Suppressor macrophage treated with lipopolysaccharide for 4 hours (primary cell): ENCODE measurements around the gene TAF11L7.
"Not testable (repeated sequence)": the region's sequence is repeated elsewhere in the genome, so short reads cannot be mapped to it uniquely, and the experiment has no call there.

Source experiments
- DNase-seq: peaks from one replicate; pipeline ENCODE4 v3.0.0-alpha.2; 2020

The TAF11L7 gene

GRCh38 chr5:17585658-17586057 is at the start of gene TAF11L7:
TSS of gene TAF11L7 (minus strand) at chr5:17585758.
- DNase-seq: not testable (repeated sequence)

GRCh38 chr5:17634160-17634559 is 48.6 kb upstream of the TAF11L7 start, which contains the start of gene TAF11L14:
TSS of gene TAF11L14 (plus strand) at chr5:17634460.
- no peak for DNase-seq

DNA sequence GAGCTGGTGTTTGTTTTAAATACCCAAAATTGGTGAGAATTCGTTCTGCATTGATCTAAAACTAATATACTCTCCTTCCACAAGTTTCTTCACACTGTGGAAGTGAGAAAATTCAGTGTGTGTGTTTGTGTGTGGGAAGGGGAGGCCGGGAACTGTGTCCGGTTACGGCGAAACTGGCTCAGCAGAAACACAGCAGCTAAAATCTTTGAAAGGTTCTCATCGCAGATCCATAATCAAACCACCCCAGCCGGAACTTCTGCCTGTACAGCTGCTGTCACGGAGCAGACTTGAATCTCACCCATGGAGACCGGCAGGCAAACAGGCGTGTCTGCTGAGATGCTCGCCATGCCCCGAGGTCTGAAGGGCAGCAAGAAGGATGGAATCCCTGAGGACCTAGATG is 46.2 kb upstream of the TAF11L7 start, which contains the start of gene TAF11L13:
TSS of gene TAF11L13 (plus strand) at position 301 of the 400 bp plus-strand sequence.
- DNase-seq: not testable (repeated sequence)

DNA sequence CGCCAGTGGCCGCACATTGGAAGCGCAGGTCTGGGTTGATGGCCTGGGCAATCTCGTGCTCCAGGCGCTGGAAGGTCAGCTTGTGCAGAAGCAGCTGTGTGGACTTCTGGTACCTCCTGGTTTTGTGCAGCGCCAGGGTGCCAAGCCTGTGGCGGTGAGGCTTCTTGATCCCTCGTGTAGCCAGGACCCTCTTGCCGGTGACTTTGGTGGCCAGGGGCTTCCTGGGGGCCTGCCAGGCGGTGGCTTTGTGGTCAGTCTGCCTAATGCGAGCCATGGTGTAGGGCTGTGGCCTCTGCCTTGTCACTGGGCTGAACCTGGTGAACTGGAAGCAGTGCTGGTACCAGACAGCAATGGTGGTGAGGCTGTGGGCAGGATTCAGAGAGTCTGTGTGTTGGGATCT is 40.1 kb upstream of the TAF11L7 start:
- DNase-seq: no peak

- DNase-seq: no peak
These were observed 35.1 kb upstream of the TAF11L7 start for GRCh38 chr5:17620627-17621026.

DNA sequence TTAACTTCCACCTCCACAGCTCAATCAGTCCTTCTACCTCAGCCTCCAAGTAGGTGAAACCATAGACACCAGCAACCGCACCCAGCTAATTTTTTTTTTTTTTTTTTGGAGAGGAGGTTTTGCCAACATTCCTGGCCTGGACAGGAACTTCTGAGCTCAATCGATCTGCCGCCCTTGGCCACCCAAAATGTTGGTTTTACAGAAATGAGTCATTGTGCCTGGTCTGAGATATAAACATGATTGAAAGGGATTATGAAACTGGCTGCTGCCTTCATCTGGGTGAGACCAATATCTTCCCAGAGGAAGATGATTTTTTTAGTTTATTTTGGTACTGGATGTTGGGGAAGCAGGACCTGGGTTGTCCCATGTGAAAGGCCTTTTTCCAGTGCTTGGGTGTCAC is 33.8 kb upstream of the TAF11L7 start:
- DNase-seq: no peak

DNA sequence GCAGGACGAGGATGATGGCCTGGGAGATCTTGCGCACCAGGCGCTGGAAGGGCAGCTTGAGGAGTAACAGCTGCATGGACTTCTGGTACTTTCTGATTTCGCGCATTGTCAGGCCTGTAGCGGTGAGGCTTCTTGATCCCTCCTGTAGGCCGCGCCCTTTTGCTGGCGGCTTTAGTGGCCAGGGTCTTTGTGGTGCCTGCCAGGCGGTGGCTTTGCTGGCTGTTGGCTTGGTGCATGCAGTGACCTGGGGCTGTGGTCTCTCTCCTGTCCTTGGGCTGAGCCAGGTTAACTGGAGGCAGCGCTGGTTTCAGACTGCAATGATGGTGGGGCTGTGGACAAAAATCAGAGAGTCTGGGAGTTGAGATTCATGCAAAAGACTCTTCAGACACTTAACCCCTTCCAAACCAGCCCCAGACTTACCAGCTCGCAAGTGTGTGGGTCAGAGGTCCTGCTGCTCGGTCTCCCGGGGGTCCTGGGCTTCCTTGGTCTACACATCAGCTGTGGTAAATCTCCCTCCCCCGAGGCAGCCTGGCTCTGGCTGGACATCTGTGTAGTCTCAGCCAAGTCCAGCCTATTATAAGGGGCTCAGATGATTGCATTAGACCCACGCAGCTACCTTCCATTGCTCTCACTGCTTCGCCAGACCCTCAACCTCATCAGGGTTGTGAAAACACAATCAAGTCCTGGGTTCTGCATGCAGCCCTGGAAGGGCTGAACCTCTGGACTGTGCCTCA is 29.5 kb upstream of the TAF11L7 start:
- no peak for DNase-seq

DNA sequence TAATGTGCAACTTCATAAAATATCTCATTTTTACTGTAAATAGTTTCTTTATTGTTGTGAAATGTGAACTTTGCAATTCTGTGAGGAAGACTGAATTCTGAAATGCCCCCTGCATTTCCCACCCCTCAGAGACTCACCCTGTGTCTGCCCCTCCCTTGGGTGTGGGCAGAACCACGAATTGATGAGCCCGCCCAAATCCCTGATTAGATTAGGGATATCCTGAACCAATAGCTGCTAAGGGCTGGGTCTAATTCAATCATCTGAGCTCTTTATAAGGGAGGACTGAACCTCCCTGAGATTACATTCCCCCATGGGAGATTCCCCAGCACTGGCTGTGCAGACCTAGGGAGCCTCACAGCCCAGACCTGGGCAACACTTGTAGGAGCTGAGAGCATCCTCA is 24.5 kb upstream of the TAF11L7 start, which contains the start of gene TAF11L12:
TSS of gene TAF11L12 (plus strand) at position 301 of the 400 bp plus-strand sequence.
- DNase-seq: not testable (repeated sequence)

- not testable (repeated sequence) for DNase-seq
These were observed 21.9 kb upstream of the TAF11L7 start for GRCh38 chr5:17607461-17607860.

- no peak for DNase-seq
These were observed 19.4 kb upstream of the TAF11L7 start for GRCh38 chr5:17604951-17605350.

- DNase-seq: not testable (repeated sequence)
These were observed 18.3 kb upstream of the TAF11L7 start, which contains the start of gene TAF11L11 for GRCh38 chr5:17603880-17604279. TSS of gene TAF11L11 (plus strand) at chr5:17604183.

DNA sequence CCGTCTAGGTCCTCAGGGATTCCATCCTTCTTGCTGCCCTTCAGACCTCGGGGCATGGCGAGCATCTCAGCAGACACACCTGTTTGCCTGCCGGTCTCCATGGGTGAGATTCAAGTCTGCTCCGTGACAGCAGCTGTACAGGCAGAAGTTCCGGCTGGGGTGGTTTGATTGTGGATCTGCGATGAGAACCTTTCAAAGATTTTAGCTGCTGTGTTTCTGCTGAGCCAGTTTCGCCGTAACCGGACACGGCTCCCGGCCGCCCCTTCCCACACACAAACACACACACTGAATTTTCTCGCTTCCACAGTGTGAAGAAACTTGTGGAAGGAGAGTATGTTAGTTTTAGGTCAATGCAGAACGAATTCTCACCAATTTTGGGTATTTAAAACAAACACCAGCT is 12.2 kb upstream of the TAF11L7 start, which contains the start of gene TAF11L10:
TSS of gene TAF11L10 (minus strand) at position 101 of the 400 bp plus-strand sequence.
- DNase-seq: not testable (repeated sequence)

- not testable (repeated sequence) for DNase-seq
These were observed 8.7 kb upstream of the TAF11L7 start, which contains the start of gene TAF11L9 for GRCh38 chr5:17594255-17594654. TSS of gene TAF11L9 (minus strand) at chr5:17594394.

GRCh38 chr5:17590860-17591259 is 5.3 kb upstream of the TAF11L7 start, which contains the start of gene TAF11L8:
TSS of gene TAF11L8 (minus strand) at chr5:17590960.
- DNase-seq: not testable (repeated sequence)
